K562 (cell line): ENCODE measurements around the gene C2orf76. TPM values are rescaled to one million over a fixed set of nuclear protein-coding genes. Genes with fewer than 3 reads are reported as not detected.

Source experiments
- ATAC-seq: fragments of 200-7000 bp; cut with Tn5 transposase; 3 replicates; pipeline ENCODE4 v1.9.1; 2020; ENCODE audit warnings: moderate library complexity
- BruUV-seq: library from RNA; stranded (reverse); fragments of 400-500 nt; replicated peaks from 2 replicates; lab custom pipeline; 2021; lab: Mats Ljungman, UMichigan
- CTCF ChIA-PET: fragments of 300-600 bp; formaldehyde crosslinking; extraction: SDS; loops from one replicate; lab custom pipeline; 2021; ENCODE audit warnings: low intra/inter-chr PET ratio; lab: Yijun Ruan, JAX
- POLR2A ChIA-PET: fragments of 300-600, 350-650 bp; sonication (Branson Sonifier 250); formaldehyde crosslinking; extraction: SDS; loops from one replicate; lab custom pipeline; 2021; ENCODE audit warnings: antibody characterized with exemption, inconsistent platforms; lab: Yijun Ruan, JAX
- DNase-seq, 4 experiments: peaks; one replicate each; pipeline versions ENCODE4 v3.0.0 to v3.0.0-alpha.2; 2011 to 2018; ENCODE audit warnings: low spot score in 3 of 4, mixed read lengths in 3 of 4; ENCODE audit errors: extremely low read depth in 1 of 4
- FAIRE-seq: peaks from 2 replicates; lab custom pipeline; 2011; peaks lifted over from hg19 to GRCh38; lab: Jason Lieb, UNC
- H2AFZ ChIP-seq: 2 replicates; pipeline ENCODE4 v1.6.0; 2011; ENCODE audit warnings: low read depth, low read length, control low read depth, inconsistent platforms
- H3K27ac ChIP-seq: fragments of 200-600 bp; 3 replicates; pipeline ENCODE4 v1.8.0; 2011; ENCODE audit warnings: low read depth, mild to moderate bottlenecking, control low read depth, inconsistent platforms, low read length, moderate library complexity, mixed read lengths; ENCODE audit errors: extremely low read depth
- H3K27me3 ChIP-seq, 2 experiments: fragments of 300-600 bp in 1 of 2; 2 replicates in 1 of 2; 3 replicates in 1 of 2; pipeline versions ENCODE4 v1.6.0 to v1.8.0; 2011; ENCODE audit warnings: inconsistent platforms in 2 of 2, low read length in 2 of 2, mild to moderate bottlenecking in 1 of 2, mixed read lengths in 1 of 2, moderate library complexity in 1 of 2; ENCODE audit not compliant: control insufficient read depth in 2 of 2, insufficient read depth in 2 of 2
- H3K36me3 ChIP-seq: fragments of 300-600 bp; 3 replicates; pipeline ENCODE4 v1.8.0; 2011; ENCODE audit warnings: mild to moderate bottlenecking, low read length, inconsistent platforms; ENCODE audit not compliant: control insufficient read depth, insufficient read depth
- H3K4me1 ChIP-seq, 2 experiments: fragments of 200-600 bp in 1 of 2; replicated peaks in 1 of 2; 2 replicates in 1 of 2; 3 replicates in 1 of 2; pipeline versions ENCODE4 v1.5.1 to v1.8.0; 2011; ENCODE audit warnings: inconsistent platforms in 2 of 2, low read length in 2 of 2, mild to moderate bottlenecking in 1 of 2, mixed read lengths in 1 of 2, moderate library complexity in 1 of 2; ENCODE audit not compliant: control insufficient read depth in 2 of 2, insufficient read depth in 2 of 2
- H3K4me2 ChIP-seq: 2 replicates; pipeline ENCODE4 v1.6.1; 2011; ENCODE audit warnings: low read length, control low read depth, inconsistent platforms, mixed read lengths; ENCODE audit not compliant: insufficient read depth
- H3K4me3 ChIP-seq: fragments of 200-600 bp; sonication (generic), shearing (Covaris generic); 2 replicates; pipeline ENCODE4 v1.5.1; 2016; ENCODE audit warnings: control low read depth, inconsistent platforms
- H3K79me2 ChIP-seq: fragments of 200-600 bp; 3 replicates; pipeline ENCODE4 v1.8.0; 2011; ENCODE audit warnings: low read length, inconsistent platforms; ENCODE audit not compliant: control insufficient read depth, insufficient read depth
- H3K9ac ChIP-seq, 2 experiments: 2 replicates each; pipeline versions ENCODE4 v1.6.0 to v1.6.1; 2011; ENCODE audit warnings: low read depth in 2 of 2, low read length in 2 of 2, control low read depth in 1 of 2, inconsistent platforms in 1 of 2, mild to moderate bottlenecking in 1 of 2, mixed read lengths in 1 of 2; ENCODE audit not compliant: insufficient read depth in 1 of 2
- H3K9me1 ChIP-seq: one replicate; pipeline ENCODE4 v1.6.0; 2011; ENCODE audit warnings: inconsistent platforms, mild to moderate bottlenecking, low read length, moderate library complexity; ENCODE audit not compliant: control insufficient read depth, insufficient read depth
- H3K9me3 ChIP-seq: replicated peaks from 2 replicates; pipeline ENCODE4 v1.5.1; 2011; ENCODE audit warnings: low read depth, low read length, inconsistent platforms; ENCODE audit not compliant: control insufficient read depth, insufficient read depth
- H4K20me1 ChIP-seq: replicated peaks from 2 replicates; pipeline ENCODE4 v1.6.1; 2011; ENCODE audit warnings: low read length, inconsistent platforms, mixed read lengths; ENCODE audit not compliant: control insufficient read depth, insufficient read depth
- C11orf30 ChIP-seq: fragments of 450-650 bp; IDR thresholded peaks from 2 replicates; pipeline ENCODE4 v1.6.1; 2016; ENCODE audit warnings: low read depth, mild to moderate bottlenecking
- CBX2 ChIP-seq: fragments of 200-600 bp; sonication (generic); IDR thresholded peaks from one replicate; pipeline ENCODE4 v1.6.1; 2012; ENCODE audit warnings: mild to moderate bottlenecking, low read length, inconsistent platforms; ENCODE audit not compliant: insufficient read depth, poor library complexity, severe bottlenecking
- GMEB1 ChIP-seq: fragments of 250-450 bp; sonication (Bioruptor Pico); IDR thresholded peaks from 2 replicates; pipeline ENCODE4 v1.4.0; 2020; ENCODE audit warnings: mild to moderate bottlenecking
- KLF16 ChIP-seq: IDR thresholded peaks from 2 replicates; pipeline ENCODE4 v1.6.1; 2016; ENCODE audit warnings: antibody characterized with exemption
- MCM2 ChIP-seq: fragments of 450-650 bp; IDR thresholded peaks from 2 replicates; pipeline ENCODE4 v1.6.1; 2017; ENCODE audit warnings: low read depth, mild to moderate bottlenecking
- MECOM ChIP-seq: fragments of 250-450 bp; sonication (Bioruptor Pico); IDR thresholded peaks from 2 replicates; pipeline ENCODE4 v1.8.0; 2022; ENCODE audit warnings: inconsistent platforms
- MTA3 ChIP-seq: fragments of 450-650 bp; formaldehyde crosslinking; IDR thresholded peaks from 2 replicates; pipeline ENCODE4 v1.6.1; 2017; ENCODE audit warnings: mild to moderate bottlenecking, borderline replicate concordance
- NFE2 ChIP-seq: IDR thresholded peaks from 2 replicates; pipeline ENCODE4 v1.6.1; 2014; ENCODE audit warnings: antibody characterized with exemption, low read depth
- PKNOX1 ChIP-seq: fragments of 450-650 bp; IDR thresholded peaks from 2 replicates; pipeline ENCODE4 v1.6.1; 2016
- PURB ChIP-seq: sonication (generic); formaldehyde crosslinking; IDR thresholded peaks from 2 replicates; pipeline ENCODE4 v1.9.0; 2021; ENCODE audit warnings: low read depth, mild to moderate bottlenecking, missing genetic modification reagents
- RAD51 ChIP-seq: fragments of 450-650 bp; IDR thresholded peaks from 2 replicates; pipeline ENCODE4 v1.7.1; 2016; ENCODE audit warnings: low read depth, mild to moderate bottlenecking, borderline replicate concordance
- SP2 ChIP-seq: IDR thresholded peaks from 2 replicates; pipeline ENCODE4 v1.6.1; 2011; ENCODE audit warnings: mild to moderate bottlenecking, low read depth, low read length, moderate library complexity; ENCODE audit not compliant: poor library complexity, severe bottlenecking; ENCODE audit errors: extremely low read depth
- U2AF1 ChIP-seq: fragments of 200-400 bp; formaldehyde crosslinking; optimal IDR thresholded peaks from 2 replicates; pipeline ENCODE3; 2017; ENCODE audit warnings: mild to moderate bottlenecking, low read depth, low read length, moderate library complexity
- ZBTB49 ChIP-seq: sonication (generic); formaldehyde crosslinking; IDR thresholded peaks from 2 replicates; pipeline ENCODE4 v1.8.0; 2022; ENCODE audit warnings: missing genetic modification reagents, mild to moderate bottlenecking, borderline replicate concordance
- ZC3H8 ChIP-seq: fragments of 450-650 bp; IDR thresholded peaks from 2 replicates; pipeline ENCODE4 v1.6.1; 2017
- ZEB2 ChIP-seq: fragments of 450-650 bp; IDR thresholded peaks from 2 replicates; pipeline ENCODE4 v1.6.1; 2016
- ZNF316 ChIP-seq: fragments of 450-650 bp; IDR thresholded peaks from 2 replicates; pipeline ENCODE4 v1.6.1; 2016
- in situ Hi-C: fragments of 300-500 bp; cut with MboI; formaldehyde crosslinking; loops from 4 replicates; pipeline ENCODE4 v1.15.0; 2018; ENCODE audit warnings: inconsistent platforms, mixed read lengths
- intact Hi-C: fragments of 100-400 bp; cut with micrococcal nuclease; formaldehyde crosslinking; loops from 2 replicates; pipeline ENCODE4 v1.14.2; 2022
- polyA plus RNA-seq, 8 experiments: library from polyadenylated mRNA; depleted of rRNA in 4 of 8; stranded (reverse) in 5 of 8; unstranded in 3 of 8; fragments of >200 nt; fragmentation: Nextera tagmentation in 2 of 8; fragmentation: Illumina TruSeq in 1 of 8; extraction: Ambion mirVana in 2 of 8; extraction: Trizol in 1 of 8; gene quantifications; 2 replicates each; pipeline versions ENCODE4 v1.2.1 to v1.2.3, GENCODE V29; 2011 to 2014; ENCODE audit warnings: inconsistent platforms in 1 of 8, missing spikeins in 1 of 8
- total RNA-seq, 7 experiments: library from RNA; depleted of rRNA in 6 of 7; stranded (reverse); fragments of >200 nt in 6 of 7; fragmentation: Illumina TruSeq in 2 of 7; extraction: Trizol in 2 of 7; gene quantifications; 2 replicates each; pipeline versions ENCODE4 v1.2.1 to v1.2.3, GENCODE V29; 2011 to 2021; ENCODE audit warnings: low replicate concordance in 1 of 7

Gene C2orf76
- total and polyA plus RNA-seq, 9 of the 15 experiments (the other 6 are each of a cell fraction or from before 2014, with no cell fraction given): 4.8 to 26.2 (median 14.5) TPM

- no peaks in the 10 kb centered on the region for H3K79me2 ChIP-seq
- intact Hi-C loops: loop anchor here (10.0 kb wide), 1 partner anchor 383 kb away; no protein-coding TSS in a partner anchor
- H4K20me1 ChIP-seq: no peaks in the 10 kb centered on the region
- DNase-seq: peak in 2 of 4 experiments; percentile 22
- no peak overlapping the region for H3K27ac ChIP-seq
- peaks cover 20% of the 10 kb centered on the region; the same call in 1 of the 3 replicates for H3K36me3 ChIP-seq
- ChIA-PET POLR2A (no interaction called here), CTCF (interaction anchor here (1.4 kb wide), 1 partner anchor 49 kb away, joined by 3 read pairs; no protein-coding TSS in a partner anchor)
- FAIRE-seq: peak; percentile 72
- H3K9ac ChIP-seq: no peak overlapping the region
- in situ Hi-C loops: no loop called here
- peaks cover 2 to 7% of the 10 kb centered on the region in 2 experiments; a peak in 3 of 5 replicates for H3K4me1 ChIP-seq
- H2AFZ ChIP-seq: no peak overlapping the region
- H3K4me2 ChIP-seq: no peak overlapping the region; the same call in 1 of the 2 replicates
- no peak overlapping the region for H3K4me3 ChIP-seq
- peak; percentile 65 for ATAC-seq
- H3K9me3 ChIP-seq: no peaks in the 10 kb centered on the region
- BruUV-seq: no TSS peak
- peaks cover 3% of the 10 kb centered on the region for H3K9me1 ChIP-seq
- H3K27me3 ChIP-seq: no peaks in the 10 kb centered on the region
- TF ChIP-seq PURB (no peak), ZC3H8 (no peak), ZBTB49 (CRISPR knock-in tag) (no peak), GMEB1 (CRISPR knock-in tag) (no peak), MECOM (CRISPR knock-in tag) (peak; percentile 70; the same call in 1 of the 2 replicates), CBX2 (no peak), U2AF1 (no peak), PKNOX1 (peak; percentile 74), RAD51 (no peak), ZEB2 (peak; percentile 31; the same call in 1 of the 2 replicates), MTA3 (0 out of 2 replicates have a peak, but pooled peaks have one; percentile 29), KLF16 (no peak), ZNF316 (peak; percentile 90), SP2 (no peak), MCM2 (no peak), C11orf30 (peak; percentile 88), NFE2 (peak; percentile 57)
Observed at GRCh38 chr2:119267604-119268003, 99.0 kb downstream of the C2orf76 start.
